ENCODE data around the gene GDPGP1.

DNA sequence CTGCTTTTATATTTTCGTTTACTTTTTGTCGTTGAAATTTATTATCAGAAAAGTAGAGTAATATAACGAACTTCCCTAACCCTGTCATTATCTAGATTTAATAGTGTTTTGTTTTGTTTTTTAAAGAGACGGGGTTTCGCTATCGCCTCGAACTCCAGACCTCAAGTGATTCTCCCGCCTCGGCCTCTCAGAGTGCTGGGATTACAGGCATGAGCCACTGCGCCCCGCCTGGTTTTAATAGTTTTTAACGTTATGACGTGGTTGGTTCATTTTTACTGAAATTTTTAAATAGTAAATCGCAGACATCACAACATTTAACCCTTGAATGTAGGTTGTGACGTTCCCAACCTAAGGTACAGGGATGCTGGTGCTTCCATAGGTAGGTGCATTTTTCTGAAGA lies 32.5 kb downstream of the GDPGP1 start:
- TF ChIP-seq POLR2A (IDR thresholded peaks at IDR 0.05; ENCODE audit: low read length) (no peak), GATA1 (IDR thresholded peaks at IDR 0.05; ENCODE audit: low read depth, low read length) (no peak)

Measured in erythroblast (primary cell).